NB4 (cell line): ENCODE measurements around the gene GNA12.
A peak's percentile ranks its signal among the peaks of the same experiment; 100 is the strongest.

ENCODE experiments used
- DNase-seq: peaks from one replicate; pipeline ENCODE4 v3.0.0; 2010; ENCODE audit warnings: low read depth
- H3K4me3 ChIP-seq: one replicate; pipeline ENCODE4 v1.5.1; 2011; ENCODE audit warnings: mild to moderate bottlenecking, low read depth, low read length, moderate library complexity
- MYC ChIP-seq: IDR thresholded peaks from 2 replicates; pipeline ENCODE4 v1.6.1; 2011; ENCODE audit warnings: low read depth, low read length
- POLR2A ChIP-seq: IDR thresholded peaks from 2 replicates; pipeline ENCODE4 v1.6.1; 2011; ENCODE audit warnings: mild to moderate bottlenecking; ENCODE audit not compliant: insufficient read length; ENCODE audit errors: extremely low read depth
- TF ChIP-seq, protein P1 (sequence below): IDR thresholded peaks from 2 replicates; pipeline ENCODE4 v1.6.1; 2011; ENCODE audit warnings: low read depth, low read length
- TF ChIP-seq, protein P2 (sequence below): IDR thresholded peaks from one replicate; pipeline ENCODE4 v1.5.1; 2012; ENCODE audit warnings: low read depth, low read length

Gene GNA12

DNA sequence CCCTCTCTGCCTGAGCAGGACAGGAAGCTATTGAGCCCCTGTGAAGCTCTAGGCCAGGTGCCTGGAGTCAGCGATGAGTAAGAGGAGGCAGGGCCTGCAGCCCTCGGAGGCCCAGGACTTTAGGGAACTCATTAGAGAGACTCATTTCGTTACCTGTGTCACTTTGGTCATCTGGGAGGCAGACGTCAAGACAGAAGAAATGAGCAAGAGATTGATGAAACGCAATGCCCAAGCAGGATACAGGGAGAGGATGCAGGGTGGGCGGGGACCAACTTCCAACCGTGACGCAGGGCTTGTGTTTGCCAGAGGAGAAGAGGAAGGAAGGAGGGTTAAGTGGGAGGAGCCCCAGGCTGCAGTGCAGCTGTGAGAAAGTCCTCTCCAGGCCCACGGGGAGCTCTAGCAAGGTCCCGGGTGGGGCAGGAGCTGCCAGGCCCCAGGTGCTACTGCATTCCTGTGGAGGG, 26.4 kb upstream of the GNA12 start:
- peak; percentile 72 for DNase-seq
- no peak overlapping the region for H3K4me3 ChIP-seq
- TF ChIP-seq MYC, result no peak
- TF ChIP-seq, protein P1, sequence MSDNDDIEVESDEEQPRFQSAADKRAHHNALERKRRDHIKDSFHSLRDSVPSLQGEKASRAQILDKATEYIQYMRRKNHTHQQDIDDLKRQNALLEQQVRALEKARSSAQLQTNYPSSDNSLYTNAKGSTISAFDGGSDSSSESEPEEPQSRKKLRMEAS, result no peak
- TF ChIP-seq, protein P2, sequence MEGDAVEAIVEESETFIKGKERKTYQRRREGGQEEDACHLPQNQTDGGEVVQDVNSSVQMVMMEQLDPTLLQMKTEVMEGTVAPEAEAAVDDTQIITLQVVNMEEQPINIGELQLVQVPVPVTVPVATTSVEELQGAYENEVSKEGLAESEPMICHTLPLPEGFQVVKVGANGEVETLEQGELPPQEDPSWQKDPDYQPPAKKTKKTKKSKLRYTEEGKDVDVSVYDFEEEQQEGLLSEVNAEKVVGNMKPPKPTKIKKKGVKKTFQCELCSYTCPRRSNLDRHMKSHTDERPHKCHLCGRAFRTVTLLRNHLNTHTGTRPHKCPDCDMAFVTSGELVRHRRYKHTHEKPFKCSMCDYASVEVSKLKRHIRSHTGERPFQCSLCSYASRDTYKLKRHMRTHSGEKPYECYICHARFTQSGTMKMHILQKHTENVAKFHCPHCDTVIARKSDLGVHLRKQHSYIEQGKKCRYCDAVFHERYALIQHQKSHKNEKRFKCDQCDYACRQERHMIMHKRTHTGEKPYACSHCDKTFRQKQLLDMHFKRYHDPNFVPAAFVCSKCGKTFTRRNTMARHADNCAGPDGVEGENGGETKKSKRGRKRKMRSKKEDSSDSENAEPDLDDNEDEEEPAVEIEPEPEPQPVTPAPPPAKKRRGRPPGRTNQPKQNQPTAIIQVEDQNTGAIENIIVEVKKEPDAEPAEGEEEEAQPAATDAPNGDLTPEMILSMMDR, result no peak
- TF ChIP-seq POLR2A, result no peak

DNA sequence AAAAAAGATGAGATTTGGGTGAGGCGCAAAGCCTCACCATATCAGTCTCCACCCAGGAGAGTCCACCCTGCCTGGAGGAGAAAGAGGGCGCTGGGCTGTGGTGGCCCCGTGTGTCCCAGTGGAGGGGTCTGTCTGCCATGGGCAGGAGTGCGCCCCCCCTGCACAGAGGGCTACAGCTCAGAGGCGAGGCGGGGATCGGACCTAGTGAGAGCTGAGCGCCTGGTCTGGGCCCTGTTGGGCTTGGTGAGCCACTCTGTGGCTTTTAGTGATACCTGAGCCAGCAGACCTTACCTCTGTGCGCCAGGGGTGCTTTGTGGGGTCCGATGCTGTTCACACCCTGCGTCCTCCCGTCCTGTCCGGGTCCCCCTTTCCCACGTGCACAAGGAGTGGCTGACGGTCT, 25.9 kb upstream of the GNA12 start:
- TF ChIP-seq MYC (no peak), POLR2A (no peak)
- TF ChIP-seq, protein P1, result no peak
- TF ChIP-seq, protein P2, result no peak
- H3K4me3 ChIP-seq, result no peak overlapping the region
- no peak for DNase-seq

DNA sequence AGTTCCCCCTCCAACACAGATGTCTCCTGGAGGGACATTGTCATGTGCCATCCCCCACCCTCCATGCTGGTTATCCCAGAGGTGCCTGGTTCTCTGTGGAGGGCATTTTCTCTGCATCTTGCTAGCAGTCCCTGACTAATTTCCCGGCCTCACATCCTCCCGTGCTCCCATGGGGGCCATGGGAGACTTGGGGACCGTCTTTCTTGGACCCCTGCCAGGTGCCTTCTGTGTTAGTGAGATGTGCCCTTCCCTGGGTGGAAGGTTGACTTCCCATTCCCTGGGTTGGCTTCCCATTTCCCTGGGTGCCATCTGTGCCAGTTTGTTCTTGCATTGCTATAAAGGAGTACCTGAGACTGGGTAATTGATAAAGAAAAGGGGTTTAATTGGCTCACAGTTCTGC, 22.5 kb upstream of the GNA12 start:
- TF ChIP-seq, protein P2, result no peak
- TF ChIP-seq, protein P1, result no peak
- TF ChIP-seq MYC, result no peak
- TF ChIP-seq POLR2A, result no peak
- no peak overlapping the region for H3K4me3 ChIP-seq
- DNase-seq, result no peak

DNA sequence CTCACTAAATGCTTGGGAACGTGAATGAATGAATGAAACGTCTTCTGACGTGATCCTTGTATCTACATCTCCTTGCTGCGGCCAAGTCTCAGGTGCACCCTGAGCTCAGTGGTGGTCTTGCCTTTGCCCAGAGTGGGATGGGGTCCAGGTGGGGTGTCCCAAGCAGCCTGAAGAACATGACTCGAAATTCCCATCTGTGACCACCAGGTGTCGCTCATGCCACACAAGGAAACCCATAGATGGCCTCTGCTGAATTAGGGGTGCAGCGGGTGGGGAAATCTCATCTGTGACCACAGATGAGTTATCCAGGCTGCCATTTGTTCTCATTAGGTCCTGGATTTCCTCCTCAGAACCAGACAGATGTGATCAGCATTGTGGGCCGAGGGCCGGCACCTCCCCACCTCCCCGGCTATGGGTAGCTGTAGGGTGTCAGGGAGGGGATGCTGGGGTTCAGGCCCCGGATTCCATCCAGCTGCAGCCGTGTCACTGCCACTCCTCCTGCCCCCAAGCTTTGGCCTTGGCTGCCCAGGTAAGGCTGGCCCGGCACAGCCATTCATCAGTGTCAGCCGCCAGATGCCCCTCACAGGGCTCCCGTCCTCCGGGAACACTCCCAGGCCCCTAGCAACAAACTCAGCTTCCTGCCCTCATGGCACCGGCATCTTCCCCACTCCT, 21.0 kb upstream of the GNA12 start:
- H3K4me3 ChIP-seq, result no peak overlapping the region
- TF ChIP-seq, protein P2, result peak; percentile 91
- TF ChIP-seq MYC (no peak), POLR2A (no peak)
- DNase-seq, result peak; percentile 85

DNA sequence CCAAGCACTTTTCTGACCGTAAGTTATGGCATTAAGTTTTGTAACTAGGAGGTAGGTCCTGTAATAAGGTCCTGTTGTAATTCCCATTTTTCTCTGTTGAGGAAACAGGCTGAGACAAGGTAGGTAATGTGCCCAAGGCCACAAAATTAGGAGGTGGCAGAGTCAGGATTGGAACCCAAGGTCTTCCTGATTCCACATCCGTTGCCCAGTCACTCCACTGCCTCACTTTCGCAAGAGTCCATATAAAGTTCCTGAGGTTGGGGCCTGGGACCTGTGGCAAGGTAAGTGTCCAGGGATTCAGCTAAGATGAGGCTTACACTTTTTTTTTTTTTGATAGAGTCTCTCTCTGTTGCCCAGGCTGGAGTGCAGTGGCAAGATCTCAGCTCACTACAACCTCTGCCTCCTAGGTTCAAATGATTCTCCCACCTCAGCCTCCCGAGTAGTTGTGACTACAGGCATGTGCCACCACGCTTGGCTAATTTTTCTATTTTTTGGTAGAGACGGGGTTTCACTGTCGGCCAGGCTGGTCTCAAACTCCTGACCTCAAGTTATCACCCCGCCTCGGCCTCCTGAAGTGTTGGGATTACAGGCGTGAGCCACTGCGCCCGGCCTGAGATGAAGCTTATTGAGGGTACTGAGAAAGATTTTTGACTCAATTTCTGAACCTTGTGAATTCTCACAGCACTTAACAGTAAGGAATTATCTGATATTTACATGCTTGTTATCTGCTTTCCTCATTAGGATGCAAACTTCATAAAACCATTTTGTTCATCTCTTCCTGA, 20.3 kb upstream of the GNA12 start:
- DNase-seq, result no peak
- H3K4me3 ChIP-seq, result no peak overlapping the region
- TF ChIP-seq, protein P1, result no peak
- TF ChIP-seq MYC, result no peak
- TF ChIP-seq, protein P2, result no peak
- no peak for TF ChIP-seq POLR2A
